Thyroid gland (tissue), 4 donors: Measurements from ENCODE around the gene NGEF. TPM values are rescaled to one million over a fixed set of nuclear protein-coding genes. Genes with fewer than 3 reads are reported as not detected.

Experiments
- DNase-seq, 2 donors: peaks; one replicate each; pipeline ENCODE4 v3.0.0-alpha.2; 2019
- H3K27ac ChIP-seq, 3 donors: fragments of 200-600 bp; sonication (generic); 1 replicate in 2 of 3; 2 replicates in 1 of 3; pipeline ENCODE4 v1.5.1; 2016 to 2019; ENCODE audit warnings: mild to moderate bottlenecking in 1 of 3, moderate library complexity in 1 of 3
- H3K27me3 ChIP-seq: fragments of 200-600 bp; sonication (generic); one replicate; pipeline ENCODE4 v1.5.1; 2019
- H3K36me3 ChIP-seq, 2 donors: fragments of 200-600 bp; sonication (generic); one replicate each; pipeline ENCODE4 v1.5.1; 2016 to 2019
- H3K4me1 ChIP-seq, 2 donors: fragments of 200-600 bp; sonication (generic); one replicate each; pipeline ENCODE4 v1.5.1; 2017 to 2019
- H3K4me3 ChIP-seq, 3 donors: fragments of 200-600 bp; sonication (generic); replicated peaks in 1 of 3; 1 replicate in 2 of 3; 2 replicates in 1 of 3; pipeline ENCODE4 v1.5.1; 2016; ENCODE audit warnings: mild to moderate bottlenecking in 1 of 3
- H3K9me3 ChIP-seq: fragments of 200-600 bp; sonication (generic); one replicate; pipeline ENCODE4 v1.5.1; 2017
- CTCF ChIP-seq, 6 experiments: fragments of 200-600 bp in 3 of 6; fragments of 450-650 bp in 3 of 6; sonication (generic) in 3 of 6; IDR thresholded peaks; one replicate each; pipeline ENCODE4 v1.5.1; 2016 to 2019; ENCODE audit warnings: antibody characterized with exemption in 6 of 6, mild to moderate bottlenecking in 2 of 6, inconsistent platforms in 1 of 6, moderate library complexity in 1 of 6
- POLR2A ChIP-seq, 2 donors: fragments of 450-650 bp; IDR thresholded peaks; one replicate each; pipeline ENCODE4 v1.6.1; 2017; ENCODE audit warnings: antibody characterized with exemption in 2 of 2, mild to moderate bottlenecking in 2 of 2, moderate library complexity in 1 of 2
- WGBS, 2 donors: methylation state at CpG; one replicate each; pipeline ENCODE4 v1.1.5; 2017; 5-methylcytosine and 5-hydroxymethylcytosine counted together
- intact Hi-C: fragments of 100-400 bp; cut with DNase I; formaldehyde crosslinking; loops from one replicate; pipeline ENCODE4 v1.15.1; 2023
- total RNA-seq, 4 donors: library from RNA; depleted of rRNA; stranded (reverse); fragments of >200 nt; gene quantifications; one replicate each; pipeline ENCODE4 v1.2.3, GENCODE V29; 2016

The NGEF gene
- total RNA-seq, 4 donors from 2014 or later: 0.11 to 2.1 TPM; not detected in 2

- no peak for DNase-seq
- Histone ChIP-seq H3K27me3 (no peaks in the 10 kb centered on the region), H3K27ac (no peak overlapping the region), H3K4me1 (peaks cover 5 to 10% of the 10 kb centered on the region in 2 donors), H3K9me3 (no peaks in the 10 kb centered on the region), H3K36me3 (no peaks in the 10 kb centered on the region), H3K4me3 (no peak overlapping the region)
- 82 to 85% methylated on average over 6 to 15 of the region's 15 CpGs for WGBS, 2 donors
- intact Hi-C loops: no loop called here
- TF ChIP-seq CTCF (IDR thresholded peaks at IDR 0.05) (no peak), POLR2A (IDR thresholded peaks at IDR 0.05) (no peak)
These were observed 141.6 kb downstream of the NGEF start for GRCh38 chr2:232871418-232871834.

- DNase-seq: no peak
- Histone ChIP-seq H3K4me1 (peaks cover 3 to 4% of the 10 kb centered on the region in 2 donors), H3K9me3 (no peaks in the 10 kb centered on the region), H3K36me3 (no peaks in the 10 kb centered on the region), H3K27ac (no peak overlapping the region), H3K4me3 (no peak overlapping the region), H3K27me3 (no peaks in the 10 kb centered on the region)
- intact Hi-C loops: no loop called here
- WGBS, 2 donors: 84 to 88% methylated on average over 13 to 17 of the region's 17 CpGs
- TF ChIP-seq CTCF (IDR thresholded peaks at IDR 0.05) (no peak), POLR2A (IDR thresholded peaks at IDR 0.05) (no peak)
These were observed 142.2 kb downstream of the NGEF start for GRCh38 chr2:232870766-232871371.

- WGBS, 2 donors: 82 to 84% methylated on average over 12 to 21 of the region's 21 CpGs
- intact Hi-C loops: no loop called here
- TF ChIP-seq POLR2A (IDR thresholded peaks at IDR 0.05) (no peak), CTCF (IDR thresholded peaks at IDR 0.05) (no peak)
- Histone ChIP-seq H3K9me3 (no peaks in the 10 kb centered on the region), H3K27me3 (no peaks in the 10 kb centered on the region), H3K27ac (no peak within 1 kb of the TSS), H3K4me3 (no peak within 1 kb of the TSS), H3K4me1 (no peaks in the 10 kb centered on the region), H3K36me3 (no peaks in the 10 kb centered on the region)
- no peak for DNase-seq
These were observed 142.9 kb downstream of the NGEF start, which contains the start of gene SNORC for GRCh38 chr2:232870018-232870765. Gene SNORC, plus strand, starts transcription at chr2:232870264. Its CDS starts 78 bp downstream, at chr2:232870342.

GRCh38 chr2:232869138-232870017, 143.7 kb downstream of the NGEF start:
- no peaks in the 10 kb centered on the region for H3K27me3 ChIP-seq
- TF ChIP-seq CTCF (IDR thresholded peaks at IDR 0.05) (no peak), POLR2A (IDR thresholded peaks at IDR 0.05) (no peak)
- intact Hi-C loops: no loop called here
- no peak for DNase-seq
- H3K9me3 ChIP-seq: no peaks in the 10 kb centered on the region
- H3K4me1 ChIP-seq: no peaks in the 10 kb centered on the region
- no peaks in the 10 kb centered on the region for H3K36me3 ChIP-seq
- H3K4me3 ChIP-seq: no peak overlapping the region
- no peak overlapping the region for H3K27ac ChIP-seq
- WGBS, 2 donors: 66 to 72% methylated on average over 15 of the region's 15 CpGs
